Measurements from ENCODE around the gene FAM78A.
A peak's percentile ranks its signal among the peaks of the same experiment; 100 is the strongest.

The FAM78A gene

GRCh38 chr9:131276891-131277286 is 579 bp upstream of the FAM78A start:
- peak; percentile 77 for DNase-seq (ENCODE audit: low read depth)
- no peak for TF ChIP-seq MYC (IDR thresholded peaks at IDR 0.05; ENCODE audit: low read depth, low read length)
- no peak for TF ChIP-seq POLR2A (IDR thresholded peaks at IDR 0.05; ENCODE audit: extremely low read depth, insufficient read length)
- TF ChIP-seq MAX (IDR thresholded peaks at IDR 0.05; ENCODE audit: low read depth, low read length) = no peak
- TF ChIP-seq CTCF (IDR thresholded peaks at IDR 0.05; ENCODE audit: low read depth, low read length) = no peak
- H3K4me3 ChIP-seq (ENCODE audit: low read depth, low read length) = peak overlapping the region; percentile 84

- peak; percentile 11 for TF ChIP-seq POLR2A (IDR thresholded peaks at IDR 0.05; ENCODE audit: extremely low read depth, insufficient read length)
- peak; percentile 36 for TF ChIP-seq MYC (IDR thresholded peaks at IDR 0.05; ENCODE audit: low read depth, low read length)
- TF ChIP-seq MAX (IDR thresholded peaks at IDR 0.05; ENCODE audit: low read depth, low read length) = 0 out of 2 replicates have a peak, but pooled peaks have one; percentile 40
- TF ChIP-seq CTCF (IDR thresholded peaks at IDR 0.05; ENCODE audit: low read depth, low read length) = peak; percentile 33
- DNase-seq (ENCODE audit: low read depth) = peak; percentile 81
- peak overlapping the region; percentile 84 for H3K4me3 ChIP-seq (ENCODE audit: low read depth, low read length)
Measured at GRCh38 chr9:131275332-131276093, 797 bp downstream of the FAM78A start.

- H3K4me3 ChIP-seq (ENCODE audit: low read depth, low read length) = peak overlapping the region; percentile 84
- DNase-seq (ENCODE audit: low read depth) = peak; percentile 56
Measured at GRCh38 chr9:131274674-131275331, 1.5 kb downstream of the FAM78A start.

GRCh38 chr9:131273856-131274673 is 2.2 kb downstream of the FAM78A start:
- H3K4me3 ChIP-seq (ENCODE audit: low read depth, low read length) = peak overlapping the region; percentile 84
- TF ChIP-seq CTCF (IDR thresholded peaks at IDR 0.05; ENCODE audit: low read depth, low read length) (no peak), MAX (IDR thresholded peaks at IDR 0.05; ENCODE audit: low read depth, low read length) (peak; percentile 64; the same call in 1 of the 2 replicates), POLR2A (IDR thresholded peaks at IDR 0.05; ENCODE audit: extremely low read depth, insufficient read length) (peak; percentile 23), MYC (IDR thresholded peaks at IDR 0.05; ENCODE audit: low read depth, low read length) (peak; percentile 73)
- peak; percentile 86 for DNase-seq (ENCODE audit: low read depth)

More at GRCh38 chr9:131274674-131275331, 1.5 kb downstream of the FAM78A start:
- TF ChIP-seq MAX (IDR thresholded peaks at IDR 0.05; ENCODE audit: low read depth, low read length) = no peak
- peak; percentile 17; the same call in 1 of the 2 replicates for TF ChIP-seq MYC (IDR thresholded peaks at IDR 0.05; ENCODE audit: low read depth, low read length)
- TF ChIP-seq CTCF (IDR thresholded peaks at IDR 0.05; ENCODE audit: low read depth, low read length) = no peak
- no peak for TF ChIP-seq POLR2A (IDR thresholded peaks at IDR 0.05; ENCODE audit: extremely low read depth, insufficient read length)

GRCh38 chr9:131273146-131273855 is 3.0 kb downstream of the FAM78A start:
- DNase-seq (ENCODE audit: low read depth) = peak; percentile 89
- peak overlapping the region; percentile 84 for H3K4me3 ChIP-seq (ENCODE audit: low read depth, low read length)
- TF ChIP-seq MAX (IDR thresholded peaks at IDR 0.05; ENCODE audit: low read depth, low read length) (peak; percentile 92), MYC (IDR thresholded peaks at IDR 0.05; ENCODE audit: low read depth, low read length) (peak; percentile 91), POLR2A (IDR thresholded peaks at IDR 0.05; ENCODE audit: extremely low read depth, insufficient read length) (no peak), CTCF (IDR thresholded peaks at IDR 0.05; ENCODE audit: low read depth, low read length) (peak; percentile 30)

Data from NB4 (cell line).